HS-27A (cell line): ENCODE results near the gene WDSUB1.

Source experiments
- DNase-seq: peaks from one replicate; pipeline ENCODE4 v3.0.0-alpha.2; 2012; ENCODE audit warnings: low read depth, missing footprints

WDSUB1 gene

DNA sequence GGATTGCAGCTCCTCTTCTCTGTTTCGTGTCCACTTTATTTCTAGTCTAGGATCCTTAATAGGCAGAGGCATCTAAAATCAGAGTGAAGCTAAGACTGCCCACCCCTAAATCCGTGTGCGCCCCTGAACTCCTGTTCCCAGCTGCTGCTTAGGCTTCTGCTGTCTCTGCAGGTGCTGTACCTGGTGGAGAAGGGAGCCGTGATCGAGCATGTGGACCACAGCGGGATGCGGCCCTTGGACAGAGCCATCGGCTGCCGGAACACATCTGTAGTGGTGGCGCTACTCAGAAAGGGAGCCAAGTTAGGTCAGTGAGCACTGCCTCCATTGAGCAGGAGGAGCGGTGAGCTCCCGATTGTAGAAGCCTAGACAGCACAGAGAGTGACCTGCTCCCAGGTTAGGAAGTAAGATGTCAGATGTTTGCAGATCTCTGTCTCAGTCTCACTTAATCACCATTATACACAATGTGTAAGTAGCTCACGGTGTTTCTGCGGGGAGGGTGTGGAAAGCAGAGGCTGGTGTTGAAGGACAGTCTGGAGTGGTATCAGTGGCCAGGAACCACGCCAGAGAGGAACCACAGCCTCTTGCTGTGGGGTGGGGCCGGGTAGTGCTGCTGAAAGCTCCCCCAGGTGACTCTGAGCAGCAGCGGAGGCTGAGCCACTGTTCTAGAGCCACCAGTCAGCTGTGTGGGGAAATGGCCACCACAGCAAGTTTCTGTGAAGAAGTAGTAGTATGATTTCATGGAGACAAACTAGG, 62.3 kb downstream of the WDSUB1 start:
- no peak for DNase-seq

DNA sequence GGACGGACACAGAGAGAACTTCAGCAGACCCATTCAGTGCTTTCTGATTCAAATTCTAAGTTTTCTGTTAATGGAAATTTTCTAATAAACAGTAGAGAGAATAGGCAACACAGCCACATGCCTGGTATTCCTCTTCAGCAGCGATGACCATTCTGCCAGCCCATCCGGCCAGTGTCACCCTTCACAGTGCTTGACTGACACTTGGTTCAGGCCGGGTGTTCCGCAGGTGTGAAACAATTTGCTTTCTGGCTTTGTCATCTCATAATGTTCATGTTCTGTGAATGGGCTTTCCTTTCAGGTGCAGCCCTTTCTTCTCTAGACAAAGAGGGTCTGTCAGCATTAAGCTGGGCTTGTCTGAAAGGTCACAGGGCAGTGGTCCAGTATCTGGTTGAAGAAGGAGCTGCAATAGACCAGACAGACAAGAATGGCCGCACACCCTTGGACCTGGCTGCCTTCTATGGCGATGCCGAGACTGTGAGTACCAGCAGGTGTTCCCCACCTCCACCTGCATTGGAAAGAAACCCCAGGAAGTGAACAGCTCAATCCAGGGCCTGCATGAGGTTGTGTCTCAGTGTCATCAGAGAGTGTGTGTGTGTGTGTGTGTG, 67.0 kb downstream of the WDSUB1 start:
- no peak for DNase-seq

DNA sequence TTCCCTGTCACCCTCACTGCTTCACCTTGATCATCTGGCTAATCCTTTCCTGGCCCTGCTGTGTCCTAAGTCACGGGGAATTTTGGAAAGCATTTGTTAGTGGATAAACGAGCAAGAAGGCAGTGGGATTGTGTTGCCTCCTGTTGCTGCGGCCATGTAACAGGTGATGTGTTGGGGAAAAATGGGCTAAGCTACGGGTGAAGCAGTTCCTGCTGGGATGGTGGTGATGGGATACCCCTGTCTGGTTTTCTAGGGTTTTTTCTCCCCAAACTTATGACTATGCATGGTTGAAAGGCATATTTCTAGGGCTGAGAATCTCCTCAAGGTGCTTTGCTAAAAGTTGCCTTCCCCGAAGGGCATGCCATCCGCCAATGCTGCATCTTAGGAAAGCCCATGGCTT, 68.1 kb downstream of the WDSUB1 start:
- no peak for DNase-seq

DNA sequence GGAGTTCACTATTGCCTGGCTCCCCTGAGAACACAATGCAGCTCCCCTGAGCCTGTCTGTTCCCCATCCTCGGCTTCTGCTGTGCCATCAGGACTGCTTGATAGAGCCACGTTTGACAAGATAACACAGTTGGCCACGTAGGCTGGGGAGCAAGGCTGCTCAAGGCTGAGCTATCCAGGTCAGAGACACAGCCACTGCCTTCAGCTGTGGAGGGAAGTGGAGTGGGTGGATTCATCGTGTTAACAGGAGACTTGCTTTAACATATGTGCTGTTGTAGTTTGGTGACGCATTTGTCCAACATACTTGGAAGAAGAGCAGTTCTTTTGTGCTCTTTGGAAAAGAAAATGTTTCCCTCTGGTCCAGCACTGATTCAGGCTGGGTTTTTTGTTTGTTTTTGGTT, 68.8 kb downstream of the WDSUB1 start:
- no peak for DNase-seq

DNA sequence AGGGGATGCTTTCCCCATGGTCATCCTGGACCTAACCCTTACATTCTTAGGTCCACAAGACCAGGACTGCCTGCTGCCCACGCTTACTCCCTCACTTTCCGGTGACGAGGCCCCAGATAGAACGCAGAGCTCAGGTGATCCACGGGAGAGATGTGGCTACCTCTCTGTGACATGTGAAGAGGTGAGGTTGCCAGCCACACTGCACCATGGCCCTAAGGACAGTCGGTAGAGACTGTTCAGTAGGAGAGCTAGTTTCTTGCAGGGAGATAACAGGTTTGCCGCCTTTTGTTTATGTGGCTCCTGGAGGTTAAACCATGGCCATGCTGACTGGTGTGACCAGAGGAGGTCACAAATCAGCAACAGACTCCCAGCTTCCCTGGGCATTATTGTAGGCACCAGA, 71.4 kb downstream of the WDSUB1 start:
- DNase-seq = no peak

DNA sequence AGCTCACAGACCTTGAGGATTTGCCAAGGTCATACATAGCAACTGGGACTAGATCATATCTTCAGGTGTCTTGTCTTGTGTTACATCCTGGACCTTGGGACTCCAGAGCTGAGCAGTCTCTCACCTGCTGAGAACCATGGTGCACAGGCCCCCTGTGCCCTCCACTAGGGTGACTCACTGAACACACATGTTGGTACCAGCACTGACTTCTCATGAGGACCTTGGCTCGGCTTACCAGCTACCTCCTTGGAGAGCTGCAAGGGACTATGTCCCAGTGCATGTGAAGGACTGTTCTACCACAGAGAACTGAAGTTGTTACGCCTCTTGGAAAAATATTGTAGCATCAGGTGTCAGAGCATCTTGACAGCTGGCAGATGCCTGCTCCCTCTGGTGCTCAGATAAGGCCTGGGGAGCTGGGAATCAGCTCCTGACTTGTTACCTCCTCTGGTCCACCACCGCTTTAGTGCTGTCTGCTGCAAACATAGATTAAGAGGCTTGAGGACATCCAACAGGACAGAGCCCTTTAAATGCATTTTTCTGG, 72.1 kb downstream of the WDSUB1 start:
- DNase-seq = no peak

DNA sequence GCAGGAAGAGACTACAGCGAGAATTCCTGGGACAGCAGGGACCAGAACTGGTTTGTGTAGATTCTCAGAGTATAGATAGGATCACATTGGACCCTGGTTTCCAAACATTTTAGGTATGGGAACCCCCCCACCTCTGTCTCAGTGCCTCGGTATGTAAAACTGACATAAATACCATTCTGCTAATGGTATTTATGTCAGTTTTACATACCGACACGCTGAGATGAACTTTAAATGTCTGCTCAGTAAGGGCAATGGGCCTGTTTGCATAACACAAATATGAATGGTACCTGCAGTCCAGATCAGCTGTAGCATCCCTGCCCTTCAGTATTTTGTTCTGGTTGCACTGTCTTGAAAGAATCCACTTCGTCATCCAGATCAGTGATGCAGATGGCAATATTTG, 73.2 kb downstream of the WDSUB1 start:
- DNase-seq = no peak

DNA sequence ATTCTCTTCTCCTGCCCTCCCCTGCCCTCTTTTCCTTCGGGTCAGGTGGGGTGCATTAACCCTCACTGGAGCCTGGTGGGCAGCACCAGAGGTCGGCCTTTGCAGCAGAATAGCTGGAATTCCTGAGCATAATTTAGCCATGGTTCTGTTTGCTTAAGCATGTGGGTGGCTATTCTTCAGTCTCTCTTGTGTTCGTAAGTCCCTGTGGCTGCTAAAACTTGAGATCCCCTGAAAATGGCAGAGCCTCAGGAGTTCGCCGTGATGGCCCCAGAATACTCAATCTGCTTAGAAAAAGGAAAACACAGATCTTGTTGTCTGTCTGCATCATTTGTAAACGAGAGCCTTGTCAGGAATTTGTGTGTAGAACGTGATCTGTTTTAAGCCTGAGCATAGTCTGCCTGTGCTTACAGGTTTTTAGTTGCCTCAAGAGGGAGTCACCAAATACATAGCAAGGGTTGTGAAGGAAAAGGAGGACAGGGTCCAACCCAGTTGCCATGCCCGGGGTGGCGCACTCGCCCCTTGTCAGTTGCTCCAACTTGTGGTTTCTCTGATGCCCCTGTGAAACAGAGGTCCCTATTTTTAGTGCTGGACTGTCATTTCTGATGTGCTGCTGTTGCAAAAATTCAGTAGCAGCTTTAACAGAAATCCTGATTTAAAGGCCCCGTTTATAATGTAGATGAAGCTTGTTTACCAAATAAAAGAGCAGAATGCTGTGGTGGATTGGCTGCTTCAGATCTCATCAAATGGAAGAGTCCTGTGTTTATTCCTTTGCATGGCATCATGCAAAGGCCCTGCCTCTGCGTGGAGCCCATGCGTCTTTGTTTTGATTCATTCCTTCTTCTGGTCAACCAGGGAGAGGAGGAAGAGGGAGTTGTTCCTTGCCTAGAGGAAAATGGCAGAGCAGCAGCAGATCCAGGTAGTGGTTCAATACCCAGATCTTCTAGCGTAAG, 74.8 kb downstream of the WDSUB1 start:
- no peak for DNase-seq

DNA sequence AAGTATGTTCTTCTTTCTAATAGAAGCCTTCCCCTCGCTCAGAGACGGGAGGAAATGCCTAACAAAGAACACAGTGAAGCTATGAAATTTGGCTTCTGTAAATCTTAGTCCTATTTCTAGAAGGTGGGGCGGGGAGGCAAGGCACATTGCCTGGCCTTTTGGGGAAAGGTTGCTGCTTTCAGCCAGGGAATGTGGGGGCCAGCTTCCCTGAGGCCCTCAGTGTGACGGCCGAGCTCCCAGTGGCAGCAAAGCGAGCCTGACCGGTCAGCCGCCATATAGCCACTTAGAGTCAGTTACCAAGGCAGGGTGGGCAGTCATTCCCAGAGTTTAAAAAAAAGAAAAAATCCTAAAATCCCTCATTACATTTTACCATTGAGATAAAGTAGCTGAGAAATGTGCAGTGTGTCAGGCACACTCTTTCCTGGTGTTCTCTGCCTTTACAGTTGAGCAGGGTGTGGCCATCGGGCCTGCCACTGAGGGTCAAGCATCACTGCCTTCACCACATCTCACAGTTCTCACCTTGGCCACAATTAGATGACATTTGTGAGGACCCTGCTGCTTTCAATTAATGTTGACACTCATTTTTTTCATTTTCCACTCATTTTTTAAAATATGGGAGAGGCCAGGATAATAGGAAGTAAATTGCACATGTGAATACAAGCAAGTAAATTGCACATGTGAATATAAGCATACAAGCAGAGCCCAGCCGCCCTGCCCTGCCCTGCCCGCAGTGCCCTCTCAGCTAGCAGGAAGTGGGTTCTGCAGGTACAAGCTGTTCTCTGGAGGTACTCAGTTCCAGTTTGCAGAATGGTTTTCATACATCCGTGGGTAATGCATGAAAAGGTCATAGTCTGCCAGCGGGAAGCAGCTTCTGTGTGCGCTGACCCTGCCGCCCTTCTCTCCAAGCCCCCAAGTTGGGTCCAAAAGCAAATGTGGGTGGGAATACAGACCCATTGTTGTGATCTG, 76.9 kb downstream of the WDSUB1 start:
- no peak for DNase-seq

DNA sequence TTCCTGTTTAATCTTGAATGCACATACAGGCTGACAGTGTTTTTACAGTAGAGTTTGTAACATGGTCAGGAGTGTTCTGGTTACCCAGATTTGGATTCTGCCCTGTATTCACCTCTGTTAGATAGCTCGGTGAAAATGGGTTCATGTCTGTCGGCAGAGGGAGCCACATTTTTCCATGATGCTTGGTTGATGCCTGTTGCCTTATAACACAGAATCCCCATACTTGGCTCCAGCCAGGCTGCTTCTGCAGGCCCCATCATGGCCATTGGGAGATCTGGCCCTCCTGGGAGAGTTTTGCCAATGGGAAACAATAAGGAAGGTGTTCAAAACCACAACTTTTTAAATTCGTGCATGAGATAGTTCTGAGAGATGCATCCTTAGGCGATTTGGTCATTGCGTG, 78.1 kb downstream of the WDSUB1 start:
- no peak for DNase-seq

DNA sequence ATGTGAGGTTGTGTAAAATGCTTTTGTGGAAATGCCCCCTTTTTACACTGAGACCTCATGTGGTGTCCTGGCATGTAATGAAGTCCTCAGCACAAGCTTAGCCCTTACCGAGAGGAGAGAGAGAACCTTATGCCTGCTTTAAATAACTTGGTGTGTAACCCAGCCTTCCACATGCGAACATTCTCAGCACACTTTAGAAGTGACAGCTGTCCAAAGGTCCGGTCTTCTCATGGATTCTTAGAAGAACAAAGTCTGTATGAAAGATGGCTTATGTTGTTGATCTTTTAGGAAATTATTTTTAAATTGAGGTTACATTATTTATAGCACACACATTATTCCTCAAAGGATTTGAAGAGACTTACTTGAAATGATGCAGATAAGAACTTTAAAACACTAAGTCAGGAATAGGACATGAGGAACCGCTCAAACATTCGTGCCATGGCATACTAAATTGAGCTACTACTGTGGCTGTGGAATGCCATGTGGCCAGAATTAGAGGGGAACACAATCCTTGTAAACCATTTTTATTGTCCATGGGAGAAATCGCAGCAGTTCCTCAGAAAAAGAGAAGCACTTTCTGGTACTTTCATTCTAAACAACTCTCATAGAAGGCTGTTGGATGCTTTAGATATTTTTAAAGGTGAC, 79.6 kb downstream of the WDSUB1 start:
- DNase-seq = no peak

DNA sequence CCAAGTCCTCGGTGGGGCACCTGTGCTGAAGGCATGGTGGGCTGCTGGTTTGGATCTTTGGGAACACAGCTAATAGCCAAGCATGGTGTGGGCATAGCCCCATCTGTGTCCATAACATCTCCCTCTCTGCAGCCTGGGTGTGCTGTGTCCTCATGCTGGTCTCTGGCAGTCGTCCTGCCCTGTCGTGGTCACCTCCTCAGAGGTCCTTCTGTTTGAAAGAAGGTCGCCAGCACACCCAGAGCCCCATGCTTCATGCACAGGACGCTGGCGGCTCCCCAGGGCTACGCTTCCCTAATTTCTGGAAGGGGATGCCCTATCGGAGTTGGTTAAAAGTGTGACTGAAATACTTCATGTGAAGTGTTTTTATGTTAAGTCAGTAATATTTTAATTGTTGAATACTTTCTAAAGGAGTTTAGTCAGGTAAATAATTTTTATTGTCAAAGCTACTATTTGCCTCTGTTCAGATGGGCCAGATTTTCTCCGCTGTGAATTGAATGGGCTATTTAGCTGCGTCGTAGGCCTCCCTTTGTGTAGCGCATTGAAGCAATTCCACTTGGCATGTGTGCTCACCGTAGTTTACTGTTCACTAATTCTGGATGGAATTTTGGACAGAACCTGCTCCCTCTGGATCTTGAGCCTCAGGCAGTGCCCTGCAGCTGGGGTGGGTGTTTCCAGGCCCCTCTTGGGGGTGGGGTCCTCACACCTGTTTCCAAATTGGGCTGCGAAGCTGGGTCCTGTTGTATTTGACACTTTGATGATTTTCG, 81.9 kb downstream of the WDSUB1 start:
- DNase-seq = no peak

DNA sequence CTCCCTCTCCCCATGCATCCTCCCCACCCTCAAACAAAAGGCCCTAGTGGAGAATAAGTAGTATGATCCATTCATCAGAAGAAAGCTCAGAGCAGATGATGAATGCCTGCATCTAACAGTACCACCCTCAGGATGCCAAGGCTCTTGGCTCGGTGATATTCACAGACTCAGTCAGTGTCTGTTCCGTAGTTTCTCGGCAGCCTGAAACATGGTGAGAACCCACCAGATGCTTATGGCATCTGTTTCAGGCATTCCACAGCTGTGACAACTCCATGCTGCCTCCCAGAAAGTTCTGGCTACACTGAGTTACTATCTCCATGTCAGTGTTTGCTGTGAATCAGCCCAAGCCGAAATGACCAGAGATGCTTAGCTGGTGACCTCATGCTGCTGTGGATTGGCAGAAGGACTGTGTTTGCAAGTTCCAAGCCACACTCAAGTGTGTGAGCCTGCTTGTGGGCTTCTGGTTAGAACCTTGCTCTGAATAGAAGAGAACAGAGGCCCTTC, 83.9 kb downstream of the WDSUB1 start:
- DNase-seq = peak; percentile 65

DNA sequence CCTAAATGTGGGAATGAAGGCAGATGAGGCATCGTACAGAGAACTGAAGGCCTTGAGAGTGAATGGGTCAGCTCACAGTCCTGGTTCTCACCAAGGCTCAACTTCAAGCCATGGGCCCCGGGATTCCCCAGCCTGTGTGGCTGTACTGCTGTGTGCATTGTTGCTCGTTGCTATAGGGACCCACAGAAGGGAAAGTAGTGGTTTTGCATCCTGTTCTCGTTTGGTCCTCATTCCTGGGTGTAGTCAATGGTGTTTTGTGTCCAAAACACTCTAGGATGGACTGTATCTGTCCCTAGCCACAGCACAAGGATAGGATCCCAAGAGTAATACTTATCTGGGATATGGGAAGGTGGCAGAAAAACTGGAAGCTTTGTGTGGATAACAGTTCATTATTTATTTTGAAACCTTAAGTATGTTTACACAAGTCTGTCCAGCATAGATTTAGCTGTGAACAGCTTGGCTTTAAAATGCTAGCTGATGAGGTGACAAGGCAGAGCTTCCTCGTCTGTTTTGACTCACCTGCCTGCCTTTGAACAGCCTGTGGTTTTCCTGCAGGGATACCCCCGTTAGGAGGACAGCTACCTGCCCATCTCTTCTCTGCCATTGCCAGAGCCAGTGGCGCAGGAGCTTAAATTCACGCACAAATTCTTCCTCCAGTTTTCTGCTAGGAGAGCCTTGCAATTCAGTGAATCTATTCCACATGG, 85.0 kb downstream of the WDSUB1 start:
- no peak for DNase-seq

DNA sequence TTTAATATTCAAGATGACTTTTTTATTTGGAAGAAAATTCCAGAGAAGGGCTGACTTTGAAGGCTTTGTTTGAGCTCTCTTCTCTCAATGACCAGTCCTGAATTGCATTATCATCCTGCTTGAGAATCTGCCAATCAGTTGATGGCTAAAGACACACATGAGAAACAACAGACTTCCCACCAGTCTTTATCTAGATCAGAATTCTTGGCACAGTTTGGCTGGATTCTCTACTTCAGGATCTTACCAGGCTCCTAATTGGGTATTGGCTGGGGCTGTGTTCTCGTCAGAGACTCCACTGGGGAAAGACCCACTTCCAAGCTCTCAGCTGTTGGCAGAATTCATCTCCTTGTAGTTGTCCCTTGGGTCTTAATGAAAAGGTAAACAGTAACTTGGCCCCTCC, 86.0 kb downstream of the WDSUB1 start:
- DNase-seq = no peak

DNA sequence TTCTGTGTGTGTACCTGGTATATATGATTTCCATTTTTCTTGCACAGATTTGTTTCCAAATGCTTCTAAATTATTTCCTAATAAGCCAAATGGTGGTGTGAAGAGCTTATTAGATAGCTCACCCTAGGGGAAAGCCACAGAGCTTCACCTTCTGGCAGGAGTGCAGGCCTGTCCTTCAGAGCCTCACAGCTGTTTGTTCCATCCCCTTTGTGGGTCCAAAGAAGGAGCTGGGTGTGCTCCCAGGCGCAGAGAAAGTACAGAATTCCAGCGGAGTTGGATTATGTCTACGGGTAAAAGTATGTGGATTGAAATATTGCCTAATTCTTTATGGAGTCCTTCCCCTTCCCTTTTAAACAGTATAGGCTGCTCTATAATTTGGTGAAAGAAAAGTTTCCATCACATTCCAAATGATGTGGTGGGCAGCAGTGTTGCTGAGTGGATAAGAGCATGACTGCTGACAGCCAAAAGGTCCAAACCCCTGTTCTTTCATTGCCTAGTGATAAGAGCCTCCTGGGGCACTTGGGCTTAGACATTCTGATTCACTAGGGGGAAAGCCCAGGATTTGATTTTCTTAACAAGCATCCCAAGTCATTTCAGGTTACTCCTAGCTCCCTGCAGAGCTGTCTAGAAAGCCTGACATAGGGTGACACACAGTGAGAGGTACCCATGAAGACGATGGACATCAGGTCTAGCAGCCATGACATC, 86.6 kb downstream of the WDSUB1 start:
- DNase-seq = no peak

DNA sequence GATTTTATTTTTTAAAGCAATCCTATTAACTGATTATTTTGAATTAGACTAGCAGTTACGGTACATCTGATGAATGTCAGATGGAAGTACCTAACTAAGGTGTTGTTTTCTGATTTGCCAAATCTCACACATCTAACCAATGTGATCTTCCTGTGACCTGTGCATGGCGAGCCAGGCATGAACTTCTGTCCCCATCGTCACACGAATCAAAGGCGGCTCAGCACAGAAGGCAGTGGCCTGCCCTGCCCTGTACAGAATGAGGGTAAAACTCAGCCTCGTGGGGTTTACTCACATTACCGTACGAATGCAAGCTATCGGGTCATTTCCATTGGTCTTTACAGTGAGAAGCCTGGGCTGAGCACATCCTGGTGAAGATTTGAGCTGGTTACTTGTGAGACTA, 87.3 kb downstream of the WDSUB1 start:
- DNase-seq = no peak

DNA sequence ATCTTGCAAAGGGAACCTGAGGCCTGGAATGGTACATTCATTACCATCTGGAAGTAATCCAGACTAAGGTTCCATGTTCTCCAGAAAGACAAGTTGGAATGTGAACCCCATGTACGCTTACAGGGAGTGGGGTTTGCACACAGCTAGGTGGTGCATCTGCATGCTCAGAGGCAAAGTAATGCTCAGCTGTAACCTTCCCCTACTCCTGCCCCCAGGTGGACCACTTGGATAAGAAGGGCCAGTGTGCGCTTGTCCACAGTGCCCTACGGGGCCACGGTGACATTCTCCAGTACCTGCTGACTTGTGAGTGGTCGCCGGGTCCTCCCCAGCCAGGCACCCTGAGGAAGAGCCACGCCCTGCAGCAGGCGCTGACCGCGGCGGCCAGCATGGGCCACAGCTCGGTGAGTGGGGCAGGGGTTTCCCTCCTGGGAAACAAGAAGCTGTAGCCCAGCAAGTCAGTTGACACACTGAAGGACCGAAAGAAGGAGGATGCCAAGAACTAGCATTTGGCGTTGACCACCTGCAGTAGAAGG, 90.0 kb downstream of the WDSUB1 start:
- no peak for DNase-seq
